Tibial nerve (tissue), 4 donors: ENCODE results near the gene C3. TPM values are rescaled to one million over a fixed set of nuclear protein-coding genes. Genes with fewer than 3 reads are reported as not detected.
A peak's percentile ranks its signal among the peaks of the same experiment; 100 is the strongest.

Source experiments
- DNase-seq, 2 donors: peaks; one replicate each; pipeline ENCODE4 v3.0.0-alpha.2; 2019; ENCODE audit warnings: low spot score in 2 of 2
- H3K27ac ChIP-seq, 4 donors: fragments of 200-600 bp; sonication (generic) in 3 of 4; one replicate each; pipeline ENCODE4 v1.5.1; 2017 to 2019; ENCODE audit warnings: mild to moderate bottlenecking in 1 of 4
- H3K27me3 ChIP-seq, 2 donors: fragments of 200-600 bp; sonication (generic) in 1 of 2; one replicate each; pipeline versions ENCODE4 v1.5.1 to v1.6.0; 2017 to 2019
- H3K36me3 ChIP-seq, 3 donors: fragments of 200-600 bp; sonication (generic); one replicate each; pipeline ENCODE4 v1.5.1; 2018 to 2019
- H3K4me1 ChIP-seq, 4 donors: fragments of 200-600 bp; sonication (generic) in 3 of 4; one replicate each; pipeline ENCODE4 v1.5.1; 2017 to 2019
- H3K4me3 ChIP-seq, 4 donors: fragments of 200-600 bp; sonication (generic) in 3 of 4; one replicate each; pipeline ENCODE4 v1.5.1; 2017 to 2019; ENCODE audit warnings: mild to moderate bottlenecking in 1 of 4, moderate library complexity in 1 of 4
- H3K9me3 ChIP-seq, 4 donors: fragments of 200-600 bp; sonication (generic) in 3 of 4; one replicate each; pipeline ENCODE4 v1.5.1; 2017 to 2019
- EP300 ChIP-seq, 2 donors: sonication (generic); formaldehyde crosslinking; IDR thresholded peaks; one replicate each; pipeline ENCODE4 v1.6.1; 2017; ENCODE audit warnings: antibody characterized with exemption in 2 of 2, mild to moderate bottlenecking in 1 of 2
- POLR2A ChIP-seq, 2 donors: fragments of 450-650 bp; IDR thresholded peaks; one replicate each; pipeline ENCODE4 v1.6.1; 2017; ENCODE audit warnings: antibody characterized with exemption in 2 of 2, mild to moderate bottlenecking in 2 of 2, moderate library complexity in 2 of 2
- WGBS, 2 donors: methylation state at CpG; one replicate each; pipeline ENCODE4 v1.1.5; 2018; 5-methylcytosine and 5-hydroxymethylcytosine counted together
- total RNA-seq, 4 donors: library from RNA; depleted of rRNA; stranded (reverse); fragments of >200 nt; gene quantifications; one replicate each; pipeline ENCODE4 v1.1.0, GENCODE V29; 2016
- TF ChIP-seq, protein P1 (sequence below), 5 experiments: fragments of 200-600 bp in 3 of 5; fragments of 450-650 bp in 2 of 5; sonication (generic) in 3 of 5; IDR thresholded peaks; one replicate each; pipeline ENCODE4 v1.5.1; 2016 to 2019; ENCODE audit warnings: antibody characterized with exemption in 5 of 5, mild to moderate bottlenecking in 3 of 5, moderate library complexity in 2 of 5

The C3 gene
- total RNA-seq, 4 donors from 2014 or later = 256 to 1,128 (median 733) TPM

DNA sequence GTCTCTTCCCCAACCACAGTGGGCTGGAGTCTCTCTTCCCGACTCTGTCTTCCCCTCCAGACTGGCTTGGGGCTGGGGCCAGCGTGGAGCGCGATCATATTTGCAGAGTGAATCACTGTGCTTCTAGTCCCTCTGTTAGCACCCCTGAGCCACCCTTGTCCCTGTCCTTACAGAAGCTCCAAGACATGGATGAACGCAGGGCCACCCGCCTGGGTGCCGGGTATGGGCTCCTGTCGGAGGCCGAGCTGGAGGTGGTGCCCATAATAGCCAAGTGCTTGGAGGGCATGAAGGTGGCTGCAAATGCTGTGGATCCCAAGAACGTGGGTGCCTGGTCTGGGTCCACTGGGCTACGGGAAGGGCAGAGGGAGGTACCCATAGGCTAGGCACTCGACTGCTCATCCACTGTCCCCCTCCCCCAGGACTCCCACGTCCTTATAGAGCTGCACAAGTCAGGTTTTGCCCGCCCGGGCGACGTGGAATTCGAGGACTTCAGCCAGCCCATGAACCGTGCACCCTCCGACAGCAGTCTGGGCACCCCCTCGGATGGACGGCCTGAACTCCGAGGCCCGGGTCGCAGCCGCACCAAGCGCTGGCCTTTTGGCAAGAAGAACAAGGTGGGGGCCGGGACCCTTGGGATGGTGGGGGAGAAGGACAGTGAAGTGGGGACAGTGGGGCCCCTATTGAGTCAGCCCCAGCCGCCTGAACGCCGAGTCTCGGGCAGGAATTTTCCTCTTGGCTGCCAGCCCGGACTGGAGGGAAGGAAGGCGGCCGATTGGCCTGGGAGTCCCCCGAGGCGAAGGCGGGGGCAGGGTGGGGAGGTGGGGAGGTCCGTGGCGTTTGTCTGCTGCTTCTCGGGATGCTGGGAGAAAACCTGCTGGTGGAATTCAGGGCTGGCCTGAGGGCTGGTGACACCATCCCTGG is 24.2 kb upstream of the C3 start:
- 14 to 29% methylated on average over 32 of the region's 41 CpGs for WGBS, 2 donors
- Histone ChIP-seq H3K9me3 (no peaks in the 10 kb centered on the region), H3K4me3 (peak overlapping the region in 1 of 4 donors; percentile 22), H3K27ac (peak overlapping the region; percentile 47 to 97 (median 73)), H3K36me3 (peaks cover 4 to 62% (median 8%) of the 10 kb centered on the region in 3 donors), H3K4me1 (peaks cover 0 to 52% (median 21%) of the 10 kb centered on the region in 4 donors), H3K27me3 (no peaks in the 10 kb centered on the region)
- no peak for TF ChIP-seq POLR2A (IDR thresholded peaks at IDR 0.05)
- peak; percentile 53 to 76 for TF ChIP-seq EP300 (IDR thresholded peaks at IDR 0.05)
- TF ChIP-seq, protein P1, sequence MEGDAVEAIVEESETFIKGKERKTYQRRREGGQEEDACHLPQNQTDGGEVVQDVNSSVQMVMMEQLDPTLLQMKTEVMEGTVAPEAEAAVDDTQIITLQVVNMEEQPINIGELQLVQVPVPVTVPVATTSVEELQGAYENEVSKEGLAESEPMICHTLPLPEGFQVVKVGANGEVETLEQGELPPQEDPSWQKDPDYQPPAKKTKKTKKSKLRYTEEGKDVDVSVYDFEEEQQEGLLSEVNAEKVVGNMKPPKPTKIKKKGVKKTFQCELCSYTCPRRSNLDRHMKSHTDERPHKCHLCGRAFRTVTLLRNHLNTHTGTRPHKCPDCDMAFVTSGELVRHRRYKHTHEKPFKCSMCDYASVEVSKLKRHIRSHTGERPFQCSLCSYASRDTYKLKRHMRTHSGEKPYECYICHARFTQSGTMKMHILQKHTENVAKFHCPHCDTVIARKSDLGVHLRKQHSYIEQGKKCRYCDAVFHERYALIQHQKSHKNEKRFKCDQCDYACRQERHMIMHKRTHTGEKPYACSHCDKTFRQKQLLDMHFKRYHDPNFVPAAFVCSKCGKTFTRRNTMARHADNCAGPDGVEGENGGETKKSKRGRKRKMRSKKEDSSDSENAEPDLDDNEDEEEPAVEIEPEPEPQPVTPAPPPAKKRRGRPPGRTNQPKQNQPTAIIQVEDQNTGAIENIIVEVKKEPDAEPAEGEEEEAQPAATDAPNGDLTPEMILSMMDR (IDR thresholded peaks at IDR 0.05) = peak in 2 of 5 experiments; percentile 10 to 49
- peak; percentile 79 to 84 for DNase-seq

DNA sequence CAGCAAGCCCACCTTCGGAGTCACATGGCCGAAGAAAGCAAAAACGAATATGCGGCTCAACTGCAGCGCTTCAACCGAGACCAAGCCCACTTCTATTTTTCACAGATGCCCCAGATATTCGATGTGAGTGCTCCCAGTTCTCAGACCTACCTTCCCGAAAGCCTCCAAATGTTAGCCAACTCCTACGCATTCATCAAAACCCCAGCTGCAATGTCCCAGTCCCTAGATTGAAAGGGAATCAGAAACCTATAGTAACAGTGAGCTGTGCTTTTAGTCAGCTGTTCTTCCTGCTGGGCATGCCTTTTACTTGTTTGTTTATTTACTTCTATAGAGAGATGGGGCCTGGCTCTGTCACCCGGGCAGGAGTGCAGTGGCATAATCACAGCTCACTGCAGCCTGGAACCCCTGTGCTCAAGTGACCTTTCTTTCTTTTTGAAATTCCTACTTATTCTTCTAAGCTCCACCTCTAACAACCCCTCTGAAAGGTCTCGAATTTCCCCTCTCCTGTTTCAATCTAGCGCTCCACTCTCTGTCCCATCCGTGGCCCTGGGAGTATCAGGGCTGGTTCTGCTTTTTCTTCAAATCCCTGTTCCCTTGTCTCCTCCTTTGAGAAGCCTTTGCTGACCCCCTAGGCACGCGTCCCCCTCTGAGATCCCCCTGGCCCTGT is 23.4 kb upstream of the C3 start:
- H3K27me3 ChIP-seq = no peaks in the 10 kb centered on the region
- H3K36me3 ChIP-seq = peaks cover 4 to 54% (median 7%) of the 10 kb centered on the region in 3 donors
- peak overlapping the region; percentile 47 to 97 (median 73) for H3K27ac ChIP-seq
- 72 to 76% methylated on average over 15 of the region's 15 CpGs for WGBS, 2 donors
- H3K4me1 ChIP-seq = peaks cover 0 to 56% (median 25%) of the 10 kb centered on the region in 4 donors
- H3K9me3 ChIP-seq = no peaks in the 10 kb centered on the region
- TF ChIP-seq, protein P1 (IDR thresholded peaks at IDR 0.05) = no peak
- TF ChIP-seq EP300 (IDR thresholded peaks at IDR 0.05) = no peak
- no peak for TF ChIP-seq POLR2A (IDR thresholded peaks at IDR 0.05)
- DNase-seq = no peak
- peak overlapping the region in 1 of 4 donors; percentile 22 for H3K4me3 ChIP-seq

DNA sequence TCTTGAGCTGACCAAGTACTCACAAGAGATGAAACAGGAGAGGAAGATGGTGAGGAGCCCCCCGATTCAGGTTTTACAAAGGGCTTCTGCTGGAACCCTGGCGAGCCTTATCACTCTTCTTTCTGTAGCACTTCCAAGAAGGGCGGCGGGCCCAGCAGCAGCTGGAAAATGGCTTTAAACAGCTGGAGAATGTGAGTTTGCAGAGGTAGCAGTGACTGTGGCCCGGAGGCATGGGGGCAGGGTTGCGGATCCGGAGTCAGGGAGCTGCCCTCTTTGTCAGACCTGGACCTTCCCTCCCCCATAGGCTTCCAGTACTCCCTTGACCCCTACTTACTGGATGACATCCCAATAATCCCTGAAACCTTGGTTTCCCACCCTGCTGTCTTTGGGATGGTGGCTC is 22.6 kb upstream of the C3 start:
- Histone ChIP-seq H3K27ac (peak overlapping the region in 2 of 4 donors; percentile 73 to 97), H3K4me1 (peaks cover 0 to 63% (median 33%) of the 10 kb centered on the region in 4 donors), H3K27me3 (no peaks in the 10 kb centered on the region), H3K36me3 (peaks cover 4 to 47% (median 7%) of the 10 kb centered on the region in 3 donors), H3K9me3 (no peaks in the 10 kb centered on the region), H3K4me3 (no peak overlapping the region)
- DNase-seq = no peak
- WGBS, 2 donors = 83 to 88% methylated on average over 7 of the region's 7 CpGs
- TF ChIP-seq, protein P1 (IDR thresholded peaks at IDR 0.05) = no peak
- TF ChIP-seq POLR2A (IDR thresholded peaks at IDR 0.05) = no peak
- no peak for TF ChIP-seq EP300 (IDR thresholded peaks at IDR 0.05)

DNA sequence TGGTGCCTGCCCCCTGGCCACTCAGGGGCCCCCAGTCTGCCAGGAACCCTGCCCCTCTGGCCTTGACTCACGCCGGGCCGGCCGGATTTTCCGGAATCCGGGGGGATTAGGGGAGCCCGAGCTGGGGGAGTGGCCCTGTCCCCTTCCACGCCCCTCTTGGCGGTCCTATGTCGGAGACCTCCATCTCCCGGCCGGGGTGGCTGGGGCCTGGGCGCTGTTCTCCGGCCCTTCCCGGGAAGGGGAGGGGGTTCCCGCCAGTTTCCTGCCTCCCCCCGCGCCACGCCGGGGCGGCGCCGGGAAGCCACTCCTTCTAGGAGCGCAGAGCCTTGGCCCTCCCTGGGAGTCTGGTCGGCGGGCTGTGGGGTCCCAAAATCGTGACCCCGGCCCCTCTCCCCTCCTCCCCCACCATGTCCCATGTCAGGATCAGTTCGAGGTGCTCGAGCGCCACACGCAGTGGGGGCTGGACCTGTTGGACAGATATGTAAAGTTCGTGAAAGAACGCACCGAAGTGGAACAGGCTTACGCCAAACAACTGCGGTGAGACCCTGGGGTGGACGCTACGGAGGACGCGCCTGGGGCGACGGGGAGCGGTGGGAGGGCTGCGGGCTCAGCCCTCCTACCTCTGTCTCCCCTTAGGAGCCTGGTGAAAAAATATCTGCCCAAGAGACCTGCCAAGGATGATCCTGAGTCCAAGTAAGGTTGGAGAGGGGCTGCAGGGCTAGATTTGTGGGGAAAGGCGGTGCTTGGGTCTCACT is 20.3 kb upstream of the C3 start:
- peak overlapping the region; percentile 87 to 97 (median 92) for H3K27ac ChIP-seq
- peak overlapping the region; percentile 85 to 88 (median 87) for H3K4me3 ChIP-seq
- H3K27me3 ChIP-seq = no peaks in the 10 kb centered on the region
- TF ChIP-seq, protein P1 (IDR thresholded peaks at IDR 0.05) = no peak
- TF ChIP-seq EP300 (IDR thresholded peaks at IDR 0.05) (peak in 1 of 2 donors; percentile 56), POLR2A (IDR thresholded peaks at IDR 0.05) (peak in 1 of 2 donors; percentile 29)
- no peaks in the 10 kb centered on the region for H3K9me3 ChIP-seq
- no peak for DNase-seq
- 2 to 3% methylated on average over 11 to 38 of the region's 46 CpGs for WGBS, 2 donors
- H3K4me1 ChIP-seq = peaks cover 0 to 76% (median 43%) of the 10 kb centered on the region in 4 donors
- peaks cover 0 to 24% (median 0%) of the 10 kb centered on the region in 3 donors for H3K36me3 ChIP-seq
